ENCODE measurements around the gene EXOC3L4.

DNA sequence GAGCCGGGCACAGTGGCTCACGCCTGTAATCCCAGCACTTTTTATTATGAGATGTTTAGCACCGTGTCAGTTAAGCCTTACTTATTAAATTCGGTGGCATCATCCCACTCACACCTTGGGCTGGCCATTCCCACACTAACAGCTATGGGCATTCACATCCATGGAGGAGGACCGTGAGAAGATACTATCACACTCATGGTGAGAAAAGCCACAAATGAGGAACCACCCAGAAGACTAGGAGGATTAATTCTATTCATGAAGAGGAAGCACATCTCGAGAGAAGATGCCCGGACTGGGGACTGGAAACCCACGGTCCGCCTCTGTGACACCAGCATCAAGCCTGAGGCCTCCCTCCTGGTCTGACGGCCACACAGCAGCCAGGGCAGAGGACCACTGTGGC lies 42.1 kb upstream of the EXOC3L4 start:
- TF ChIP-seq CSDC2 (CRISPR knock-in tag; IDR thresholded peaks at IDR 0.05): no peak
- TF ChIP-seq, protein P1, sequence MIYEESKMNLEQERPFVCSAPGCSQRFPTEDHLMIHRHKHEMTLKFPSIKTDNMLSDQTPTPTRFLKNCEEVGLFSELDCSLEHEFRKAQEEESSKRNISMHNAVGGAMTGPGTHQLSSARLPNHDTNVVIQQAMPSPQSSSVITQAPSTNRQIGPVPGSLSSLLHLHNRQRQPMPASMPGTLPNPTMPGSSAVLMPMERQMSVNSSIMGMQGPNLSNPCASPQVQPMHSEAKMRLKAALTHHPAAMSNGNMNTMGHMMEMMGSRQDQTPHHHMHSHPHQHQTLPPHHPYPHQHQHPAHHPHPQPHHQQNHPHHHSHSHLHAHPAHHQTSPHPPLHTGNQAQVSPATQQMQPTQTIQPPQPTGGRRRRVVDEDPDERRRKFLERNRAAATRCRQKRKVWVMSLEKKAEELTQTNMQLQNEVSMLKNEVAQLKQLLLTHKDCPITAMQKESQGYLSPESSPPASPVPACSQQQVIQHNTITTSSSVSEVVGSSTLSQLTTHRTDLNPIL (CRISPR knock-in tag; IDR thresholded peaks at IDR 0.05; ENCODE audit: low read depth): no peak
- no peak for TF ChIP-seq RARB (CRISPR knock-in tag; IDR thresholded peaks at IDR 0.05)
